ENCODE data around the gene TCF3. TPM values are rescaled to one million over a fixed set of nuclear protein-coding genes. Genes with fewer than 3 reads are reported as not detected.

The TCF3 gene
- polyA plus RNA-seq, 1 donor from 2014 or later, result 31.7 TPM

DNA sequence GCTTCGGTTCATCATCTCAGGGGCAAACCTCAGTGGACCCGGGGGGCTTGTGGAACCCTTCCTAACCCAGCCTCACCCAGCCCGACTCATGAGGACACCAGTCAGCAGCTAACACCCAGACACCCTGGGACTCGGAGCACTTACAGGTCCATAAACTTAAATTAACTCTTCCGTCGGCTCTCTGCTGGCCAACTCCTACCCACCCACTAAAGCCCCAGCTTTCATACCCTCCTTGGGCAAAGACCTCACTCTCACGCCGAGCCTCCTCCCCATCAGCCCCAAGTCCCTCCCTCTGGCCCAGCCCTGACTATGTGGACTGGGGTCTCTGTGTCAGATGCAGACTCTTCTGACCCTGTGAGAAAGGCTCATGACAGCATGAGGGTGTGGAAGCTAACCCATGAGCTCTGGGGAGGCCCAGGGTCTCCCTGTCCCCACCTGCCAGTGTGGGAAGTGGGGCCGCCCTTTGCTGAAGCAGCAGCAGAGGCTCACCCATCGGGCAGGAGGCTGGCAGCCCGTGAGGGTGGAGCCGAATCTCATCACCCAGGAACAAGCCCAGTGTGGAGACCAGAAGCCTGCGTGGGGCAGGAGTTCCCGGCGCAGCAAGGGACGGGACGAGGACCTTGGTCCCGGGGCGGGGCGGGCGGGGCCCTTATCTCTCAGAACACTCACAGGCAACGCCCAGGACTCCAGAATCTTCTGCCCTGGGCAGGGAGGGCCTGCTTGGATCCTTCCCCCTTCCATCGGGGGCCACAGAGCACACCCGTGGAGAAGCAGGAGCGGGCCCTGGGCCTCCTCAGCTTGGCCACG lies 19.8 kb downstream of the TCF3 start:
- no peaks in the 10 kb centered on the region for H3K9me3 ChIP-seq (ENCODE audit: low read length)
- H3K4me3 ChIP-seq (ENCODE audit: low read length), result no peak overlapping the region
- peaks cover 18% of the 10 kb centered on the region for H3K79me2 ChIP-seq (replicated peaks; ENCODE audit: insufficient read depth, low read length)
- H3K9me2 ChIP-seq (ENCODE audit: insufficient read depth, low read length), result no peaks in the 10 kb centered on the region
- H3K27ac ChIP-seq (ENCODE audit: low read length), result no peak overlapping the region
- no peak for TF ChIP-seq POLR2AphosphoS5 (IDR thresholded peaks at IDR 0.05)
- TF ChIP-seq, protein P1, sequence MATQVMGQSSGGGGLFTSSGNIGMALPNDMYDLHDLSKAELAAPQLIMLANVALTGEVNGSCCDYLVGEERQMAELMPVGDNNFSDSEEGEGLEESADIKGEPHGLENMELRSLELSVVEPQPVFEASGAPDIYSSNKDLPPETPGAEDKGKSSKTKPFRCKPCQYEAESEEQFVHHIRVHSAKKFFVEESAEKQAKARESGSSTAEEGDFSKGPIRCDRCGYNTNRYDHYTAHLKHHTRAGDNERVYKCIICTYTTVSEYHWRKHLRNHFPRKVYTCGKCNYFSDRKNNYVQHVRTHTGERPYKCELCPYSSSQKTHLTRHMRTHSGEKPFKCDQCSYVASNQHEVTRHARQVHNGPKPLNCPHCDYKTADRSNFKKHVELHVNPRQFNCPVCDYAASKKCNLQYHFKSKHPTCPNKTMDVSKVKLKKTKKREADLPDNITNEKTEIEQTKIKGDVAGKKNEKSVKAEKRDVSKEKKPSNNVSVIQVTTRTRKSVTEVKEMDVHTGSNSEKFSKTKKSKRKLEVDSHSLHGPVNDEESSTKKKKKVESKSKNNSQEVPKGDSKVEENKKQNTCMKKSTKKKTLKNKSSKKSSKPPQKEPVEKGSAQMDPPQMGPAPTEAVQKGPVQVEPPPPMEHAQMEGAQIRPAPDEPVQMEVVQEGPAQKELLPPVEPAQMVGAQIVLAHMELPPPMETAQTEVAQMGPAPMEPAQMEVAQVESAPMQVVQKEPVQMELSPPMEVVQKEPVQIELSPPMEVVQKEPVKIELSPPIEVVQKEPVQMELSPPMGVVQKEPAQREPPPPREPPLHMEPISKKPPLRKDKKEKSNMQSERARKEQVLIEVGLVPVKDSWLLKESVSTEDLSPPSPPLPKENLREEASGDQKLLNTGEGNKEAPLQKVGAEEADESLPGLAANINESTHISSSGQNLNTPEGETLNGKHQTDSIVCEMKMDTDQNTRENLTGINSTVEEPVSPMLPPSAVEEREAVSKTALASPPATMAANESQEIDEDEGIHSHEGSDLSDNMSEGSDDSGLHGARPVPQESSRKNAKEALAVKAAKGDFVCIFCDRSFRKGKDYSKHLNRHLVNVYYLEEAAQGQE (IDR thresholded peaks at IDR 0.05; ENCODE audit: borderline replicate concordance), result no peak
- no peak for TF ChIP-seq EZH2 (IDR thresholded peaks at IDR 0.05; ENCODE audit: borderline replicate concordance, insufficient read depth, low read length, poor library complexity, severe bottlenecking)
- TF ChIP-seq EP300 (conservative IDR thresholded peaks at IDR 0.05; ENCODE audit: poor library complexity, severe bottlenecking), result no peak
- TF ChIP-seq TAF1 (IDR thresholded peaks at IDR 0.05; ENCODE audit: low read depth), result no peak
- no peak for TF ChIP-seq RAD21 (conservative IDR thresholded peaks at IDR 0.05)
- TF ChIP-seq, protein P2, sequence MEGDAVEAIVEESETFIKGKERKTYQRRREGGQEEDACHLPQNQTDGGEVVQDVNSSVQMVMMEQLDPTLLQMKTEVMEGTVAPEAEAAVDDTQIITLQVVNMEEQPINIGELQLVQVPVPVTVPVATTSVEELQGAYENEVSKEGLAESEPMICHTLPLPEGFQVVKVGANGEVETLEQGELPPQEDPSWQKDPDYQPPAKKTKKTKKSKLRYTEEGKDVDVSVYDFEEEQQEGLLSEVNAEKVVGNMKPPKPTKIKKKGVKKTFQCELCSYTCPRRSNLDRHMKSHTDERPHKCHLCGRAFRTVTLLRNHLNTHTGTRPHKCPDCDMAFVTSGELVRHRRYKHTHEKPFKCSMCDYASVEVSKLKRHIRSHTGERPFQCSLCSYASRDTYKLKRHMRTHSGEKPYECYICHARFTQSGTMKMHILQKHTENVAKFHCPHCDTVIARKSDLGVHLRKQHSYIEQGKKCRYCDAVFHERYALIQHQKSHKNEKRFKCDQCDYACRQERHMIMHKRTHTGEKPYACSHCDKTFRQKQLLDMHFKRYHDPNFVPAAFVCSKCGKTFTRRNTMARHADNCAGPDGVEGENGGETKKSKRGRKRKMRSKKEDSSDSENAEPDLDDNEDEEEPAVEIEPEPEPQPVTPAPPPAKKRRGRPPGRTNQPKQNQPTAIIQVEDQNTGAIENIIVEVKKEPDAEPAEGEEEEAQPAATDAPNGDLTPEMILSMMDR (IDR thresholded peaks at IDR 0.05; ENCODE audit: poor library complexity, severe bottlenecking), result no peak
- TF ChIP-seq MXI1 (conservative IDR thresholded peaks at IDR 0.05; ENCODE audit: poor library complexity, severe bottlenecking), result no peak
- no peak for TF ChIP-seq SMC3 (conservative IDR thresholded peaks at IDR 0.05; ENCODE audit: poor library complexity)
- H3K9ac ChIP-seq (ENCODE audit: low read length), result no peak overlapping the region
- no peaks in the 10 kb centered on the region for H3K27me3 ChIP-seq (ENCODE audit: insufficient read depth, low read depth, low read length)
- H4K20me1 ChIP-seq (ENCODE audit: insufficient read depth), result no peaks in the 10 kb centered on the region
- no peak overlapping the region for H3K4me2 ChIP-seq (ENCODE audit: low read length)
- no peaks in the 10 kb centered on the region for H3F3A ChIP-seq (ENCODE audit: insufficient read depth, low read length, poor library complexity, severe bottlenecking)
- H2AFZ ChIP-seq (ENCODE audit: low read depth, low read length), result no peak overlapping the region
- H3K36me3 ChIP-seq (ENCODE audit: insufficient read depth, low read length), result no peaks in the 10 kb centered on the region

DNA sequence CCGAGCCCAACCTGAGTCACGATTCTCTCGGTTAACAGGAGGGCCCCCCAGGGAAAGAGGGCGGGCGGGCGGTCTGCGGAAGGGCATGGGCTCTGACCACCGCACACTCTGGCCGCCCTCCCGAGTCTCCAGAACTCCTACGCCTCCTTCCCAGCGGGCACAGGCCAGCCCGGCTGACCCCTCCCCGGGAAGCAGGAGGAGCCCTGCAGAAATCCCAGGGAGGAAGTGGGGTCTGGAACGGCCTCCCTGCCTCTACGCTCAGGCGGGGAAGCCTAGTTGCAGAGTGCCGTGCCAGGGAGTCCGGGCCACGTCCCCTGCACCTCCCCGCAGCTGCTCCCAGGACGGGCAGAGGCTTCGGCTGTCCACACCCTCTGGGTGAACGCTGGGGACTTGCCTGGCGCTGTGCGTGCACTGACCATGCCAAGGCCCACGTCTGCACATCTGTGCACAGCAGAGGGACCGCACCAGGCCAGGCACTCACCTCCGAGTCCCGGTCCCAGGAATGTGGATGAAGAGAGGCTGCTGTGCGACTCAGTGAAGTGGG lies 20.8 kb downstream of the TCF3 start:
- Histone ChIP-seq H3K4me2 (ENCODE audit: low read length) (no peak overlapping the region), H3K27me3 (ENCODE audit: insufficient read depth, low read depth, low read length) (no peaks in the 10 kb centered on the region), H4K20me1 (ENCODE audit: insufficient read depth) (no peaks in the 10 kb centered on the region), H2AFZ (ENCODE audit: low read depth, low read length) (no peak overlapping the region), H3K9ac (ENCODE audit: low read length) (no peak overlapping the region), H3K36me3 (ENCODE audit: insufficient read depth, low read length) (no peaks in the 10 kb centered on the region), H3K9me2 (ENCODE audit: insufficient read depth, low read length) (no peaks in the 10 kb centered on the region), H3K79me2 (replicated peaks; ENCODE audit: insufficient read depth, low read length) (peaks cover 8% of the 10 kb centered on the region), H3F3A (ENCODE audit: insufficient read depth, low read length, poor library complexity, severe bottlenecking) (no peaks in the 10 kb centered on the region), H3K4me3 (ENCODE audit: low read length) (no peak overlapping the region), H3K27ac (ENCODE audit: low read length) (no peak overlapping the region), H3K9me3 (ENCODE audit: low read length) (no peaks in the 10 kb centered on the region)
- no peak for TF ChIP-seq SMC3 (conservative IDR thresholded peaks at IDR 0.05; ENCODE audit: poor library complexity)
- TF ChIP-seq, protein P1 (IDR thresholded peaks at IDR 0.05; ENCODE audit: borderline replicate concordance), result no peak
